T-helper 22 cell (primary cell): ENCODE results near the gene SLC18A2.

ENCODE experiments used
- DNase-seq: peaks from one replicate; pipeline ENCODE4 v3.0.0-alpha.2; 2020; ENCODE audit warnings: low read depth

SLC18A2 gene

GRCh38 chr10:117318909-117319308 lies 78.0 kb downstream of the SLC18A2 start:
- no peak for DNase-seq

DNA sequence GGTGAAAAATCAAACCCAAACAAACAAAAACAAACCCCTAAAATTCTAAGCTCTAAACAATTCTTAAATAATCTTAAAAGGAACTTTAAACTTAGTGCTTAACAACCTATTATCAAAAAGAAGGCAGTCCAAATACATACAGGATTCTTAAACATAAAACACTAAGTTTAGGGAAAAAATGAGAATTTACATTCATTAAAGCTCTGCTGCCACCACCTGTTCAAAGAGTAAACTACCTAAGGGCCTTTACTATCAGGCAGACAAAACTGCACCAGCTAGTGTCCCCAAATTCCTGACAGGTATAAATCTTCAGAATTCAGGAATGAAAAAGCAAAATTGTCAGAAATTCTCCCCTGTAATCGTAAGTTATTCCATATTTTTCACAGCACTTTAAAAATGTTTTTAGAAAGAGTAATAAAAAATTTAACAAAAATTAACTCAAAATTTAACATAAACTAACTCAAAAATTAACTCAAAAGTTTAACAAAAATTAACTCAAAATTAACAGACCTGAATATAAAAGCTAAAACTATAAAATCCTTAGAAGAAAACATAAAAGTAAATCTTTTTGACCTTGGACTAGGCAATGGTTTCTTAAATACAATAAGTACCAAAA lies 79.2 kb downstream of the SLC18A2 start:
- no peak for DNase-seq

- no peak for DNase-seq
These were observed 81.3 kb downstream of the SLC18A2 start for GRCh38 chr10:117322260-117322659.

DNA sequence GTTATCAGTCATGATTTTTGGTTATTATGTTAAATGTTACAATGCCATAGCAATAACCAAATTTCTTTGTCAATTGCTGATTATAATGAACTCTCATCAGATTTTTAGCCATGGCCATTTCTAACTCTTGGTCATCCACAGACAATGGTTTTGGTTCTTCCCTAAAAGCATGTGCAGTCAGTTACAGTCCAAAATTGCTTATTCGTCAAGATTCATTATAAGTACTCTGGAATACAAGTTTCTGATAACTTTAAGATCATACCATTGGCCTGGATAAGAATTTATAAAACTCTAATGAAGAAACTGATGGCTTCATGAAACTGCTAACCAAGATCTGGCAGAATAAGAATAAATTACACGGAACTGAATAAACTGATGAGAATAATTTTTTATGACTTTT lies 83.5 kb downstream of the SLC18A2 start:
- DNase-seq: no peak

DNA sequence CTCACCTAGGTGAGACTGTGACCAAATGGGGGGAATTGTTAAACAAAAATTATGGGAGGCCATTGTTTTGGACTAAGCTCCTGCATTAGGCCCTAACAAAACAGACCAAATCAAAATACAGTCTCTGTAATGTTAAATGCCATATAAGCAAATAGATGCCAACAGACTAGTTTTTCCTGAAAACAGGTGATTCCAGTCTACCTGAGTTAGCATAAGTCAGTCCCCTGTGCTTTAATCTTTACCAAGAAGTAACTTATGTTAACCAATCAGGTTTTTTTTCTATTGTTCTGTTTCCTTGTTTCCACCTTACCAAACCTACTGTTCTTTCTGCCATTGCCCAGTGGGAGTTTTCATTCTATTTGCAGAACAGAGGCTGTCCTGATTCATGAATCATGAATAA lies 86.3 kb downstream of the SLC18A2 start:
- DNase-seq: no peak
